PC-3 (cell line): ENCODE data around the gene GPHA2.

Source experiments
- EZH2 ChIP-seq: fragments of 300-600 bp; sonication (generic); IDR thresholded peaks from one replicate; pipeline ENCODE4 v1.6.1; 2017; ENCODE audit warnings: antibody characterized with exemption, mild to moderate bottlenecking, low read length; ENCODE audit not compliant: unreplicated experiment
- TF ChIP-seq, protein P1 (sequence below): fragments of 300-600 bp; sonication (generic); conservative IDR thresholded peaks from 2 replicates; pipeline ENCODE4 v1.5.1; 2017; ENCODE audit warnings: antibody characterized with exemption, low read depth, mild to moderate bottlenecking, low read length

- TF ChIP-seq, protein P1, sequence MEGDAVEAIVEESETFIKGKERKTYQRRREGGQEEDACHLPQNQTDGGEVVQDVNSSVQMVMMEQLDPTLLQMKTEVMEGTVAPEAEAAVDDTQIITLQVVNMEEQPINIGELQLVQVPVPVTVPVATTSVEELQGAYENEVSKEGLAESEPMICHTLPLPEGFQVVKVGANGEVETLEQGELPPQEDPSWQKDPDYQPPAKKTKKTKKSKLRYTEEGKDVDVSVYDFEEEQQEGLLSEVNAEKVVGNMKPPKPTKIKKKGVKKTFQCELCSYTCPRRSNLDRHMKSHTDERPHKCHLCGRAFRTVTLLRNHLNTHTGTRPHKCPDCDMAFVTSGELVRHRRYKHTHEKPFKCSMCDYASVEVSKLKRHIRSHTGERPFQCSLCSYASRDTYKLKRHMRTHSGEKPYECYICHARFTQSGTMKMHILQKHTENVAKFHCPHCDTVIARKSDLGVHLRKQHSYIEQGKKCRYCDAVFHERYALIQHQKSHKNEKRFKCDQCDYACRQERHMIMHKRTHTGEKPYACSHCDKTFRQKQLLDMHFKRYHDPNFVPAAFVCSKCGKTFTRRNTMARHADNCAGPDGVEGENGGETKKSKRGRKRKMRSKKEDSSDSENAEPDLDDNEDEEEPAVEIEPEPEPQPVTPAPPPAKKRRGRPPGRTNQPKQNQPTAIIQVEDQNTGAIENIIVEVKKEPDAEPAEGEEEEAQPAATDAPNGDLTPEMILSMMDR = no peak
- TF ChIP-seq EZH2 = no peak
Measured at GRCh38 chr11:64910451-64911093, 25.1 kb downstream of the GPHA2 start.
